ENCODE measurements around the gene USP2.
"Not testable (repeated sequence)": the region's sequence is repeated elsewhere in the genome, so short reads cannot be mapped to it uniquely, and the experiment has no call there.

USP2 gene

GRCh38 chr11:119384332-119384731 is 2.8 kb upstream of the USP2 start:
- no peaks in the 10 kb centered on the region for H3K9me3 ChIP-seq (ENCODE audit: control insufficient read depth, low read depth, low read length)
- no peak overlapping the region for H3K27ac ChIP-seq (ENCODE audit: low read length)
- no peak overlapping the region for H3K9ac ChIP-seq (ENCODE audit: low read length)
- H3K4me1 ChIP-seq (ENCODE audit: control insufficient read depth, low read depth, low read length) = peaks cover 10% of the 10 kb centered on the region
- H3K36me3 ChIP-seq (ENCODE audit: control insufficient read depth, low read depth, low read length) = no peaks in the 10 kb centered on the region
- peaks cover 14% of the 10 kb centered on the region for H3K27me3 ChIP-seq (ENCODE audit: control insufficient read depth, insufficient read depth, low read length)
- no peak overlapping the region for H3K4me3 ChIP-seq (ENCODE audit: low read length)

DNA sequence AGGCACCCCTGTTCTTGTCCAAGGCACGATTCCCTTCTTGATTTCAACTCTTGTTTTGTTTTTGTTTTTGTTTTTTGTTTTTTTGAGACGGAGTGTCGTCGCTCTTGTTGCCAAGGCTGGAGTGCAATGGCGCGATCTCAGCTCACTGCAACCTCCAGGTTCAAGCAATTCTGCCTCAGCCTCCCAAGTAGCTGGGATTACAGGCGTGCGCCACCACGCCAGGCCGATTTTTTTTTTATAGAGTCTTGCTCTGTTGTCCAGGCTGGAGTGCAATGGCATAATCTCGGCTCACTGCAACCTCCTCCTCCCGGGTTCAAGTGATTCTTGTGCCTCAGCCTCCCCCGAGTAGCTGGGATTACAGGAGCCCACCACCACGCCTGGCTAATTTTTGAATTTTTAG is 1.0 kb upstream of the USP2 start:
- H3K9ac ChIP-seq (ENCODE audit: low read length); H3K27ac ChIP-seq (ENCODE audit: low read length); H3K9me3 ChIP-seq (ENCODE audit: control insufficient read depth, low read depth, low read length); H3K36me3 ChIP-seq (ENCODE audit: control insufficient read depth, low read depth, low read length): not testable (repeated sequence)
- Histone ChIP-seq H3K4me3 (ENCODE audit: low read length) (peak overlapping the region; percentile 84), H3K4me1 (ENCODE audit: control insufficient read depth, low read depth, low read length) (peaks cover 27% of the 10 kb centered on the region), H3K27me3 (ENCODE audit: control insufficient read depth, insufficient read depth, low read length) (peaks cover 14% of the 10 kb centered on the region)

DNA sequence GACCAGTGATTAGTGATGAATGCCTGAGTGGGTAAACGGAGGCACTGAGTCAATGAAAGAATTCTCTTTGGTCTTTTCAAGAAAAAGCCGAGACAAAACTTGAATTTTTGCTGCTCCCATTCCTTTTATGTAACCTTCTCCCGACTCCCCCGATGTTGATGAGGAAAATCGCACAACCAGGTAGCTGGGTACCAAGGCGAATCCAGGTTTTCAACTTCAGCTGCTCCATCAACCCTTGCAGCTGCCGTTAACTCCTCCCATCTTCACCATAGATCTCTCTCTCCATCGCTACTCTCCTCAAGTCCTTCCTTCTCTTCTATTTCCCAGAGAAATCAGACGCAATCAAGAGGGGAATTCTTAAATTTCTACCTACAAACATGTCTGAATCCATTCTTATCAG is 611 bp upstream of the USP2 start:
- Histone ChIP-seq H3K4me1 (ENCODE audit: control insufficient read depth, low read depth, low read length) (peaks cover 29% of the 10 kb centered on the region), H3K9ac (ENCODE audit: low read length) (peak overlapping the region; percentile 55), H3K27ac (ENCODE audit: low read length) (no peak overlapping the region), H3K27me3 (ENCODE audit: control insufficient read depth, insufficient read depth, low read length) (peaks cover 14% of the 10 kb centered on the region), H3K36me3 (ENCODE audit: control insufficient read depth, low read depth, low read length) (no peaks in the 10 kb centered on the region), H3K9me3 (ENCODE audit: control insufficient read depth, low read depth, low read length) (no peaks in the 10 kb centered on the region), H3K4me3 (ENCODE audit: low read length) (peak overlapping the region; percentile 84)

GRCh38 chr11:119380827-119381180 is 686 bp downstream of the USP2 start:
- H3K9ac ChIP-seq (ENCODE audit: low read length) = no peak overlapping the region
- peaks cover 37% of the 10 kb centered on the region for H3K4me1 ChIP-seq (ENCODE audit: control insufficient read depth, low read depth, low read length)
- H3K27ac ChIP-seq (ENCODE audit: low read length) = no peak overlapping the region
- peaks cover 14% of the 10 kb centered on the region for H3K27me3 ChIP-seq (ENCODE audit: control insufficient read depth, insufficient read depth, low read length)
- no peaks in the 10 kb centered on the region for H3K9me3 ChIP-seq (ENCODE audit: control insufficient read depth, low read depth, low read length)
- no peaks in the 10 kb centered on the region for H3K36me3 ChIP-seq (ENCODE audit: control insufficient read depth, low read depth, low read length)
- H3K4me3 ChIP-seq (ENCODE audit: low read length) = peak overlapping the region; percentile 84

GRCh38 chr11:119380160-119380826 is 1.2 kb downstream of the USP2 start:
- no peaks in the 10 kb centered on the region for H3K9me3 ChIP-seq (ENCODE audit: control insufficient read depth, low read depth, low read length)
- H3K4me3 ChIP-seq (ENCODE audit: low read length) = peak overlapping the region; percentile 84
- no peak overlapping the region for H3K27ac ChIP-seq (ENCODE audit: low read length)
- H3K4me1 ChIP-seq (ENCODE audit: control insufficient read depth, low read depth, low read length) = peaks cover 42% of the 10 kb centered on the region
- peaks cover 14% of the 10 kb centered on the region for H3K27me3 ChIP-seq (ENCODE audit: control insufficient read depth, insufficient read depth, low read length)
- H3K9ac ChIP-seq (ENCODE audit: low read length) = no peak overlapping the region
- no peaks in the 10 kb centered on the region for H3K36me3 ChIP-seq (ENCODE audit: control insufficient read depth, low read depth, low read length)

DNA sequence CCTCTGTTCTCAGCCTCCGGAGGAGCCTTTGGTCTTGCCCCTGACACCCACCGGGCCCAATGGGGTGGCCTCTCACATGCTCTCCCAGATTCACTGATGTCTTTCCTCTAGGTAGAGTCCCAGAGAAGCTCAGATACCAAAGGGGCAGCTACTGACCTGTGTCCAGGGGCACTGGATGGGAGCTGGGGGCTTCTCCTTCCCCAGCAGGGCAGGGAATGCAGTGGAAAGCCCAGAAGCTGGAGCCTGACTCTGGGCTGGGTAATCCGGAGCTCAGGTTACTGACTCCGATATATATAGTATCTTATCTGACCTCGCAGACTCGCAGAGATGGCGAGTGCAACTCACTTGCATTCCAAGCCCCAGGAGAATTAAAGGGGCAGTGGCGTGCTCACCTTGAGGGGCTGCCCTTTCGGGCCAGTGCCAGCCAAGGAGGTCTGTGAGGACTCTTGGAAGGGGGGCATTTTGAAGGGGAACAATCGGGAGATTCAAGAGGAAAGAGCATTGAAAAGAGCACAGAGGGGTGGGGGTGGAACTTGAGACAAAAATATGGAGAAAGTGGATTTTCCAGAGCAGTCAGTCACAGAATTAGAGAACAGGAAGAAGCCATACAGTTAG is 2.5 kb downstream of the USP2 start:
- Histone ChIP-seq H3K4me3 (ENCODE audit: low read length) (peak overlapping the region; percentile 21), H3K27me3 (ENCODE audit: control insufficient read depth, insufficient read depth, low read length) (peaks cover 14% of the 10 kb centered on the region), H3K36me3 (ENCODE audit: control insufficient read depth, low read depth, low read length) (no peaks in the 10 kb centered on the region), H3K9ac (ENCODE audit: low read length) (no peak overlapping the region), H3K9me3 (ENCODE audit: control insufficient read depth, low read depth, low read length) (no peaks in the 10 kb centered on the region), H3K4me1 (ENCODE audit: control insufficient read depth, low read depth, low read length) (peaks cover 53% of the 10 kb centered on the region), H3K27ac (ENCODE audit: low read length) (no peak overlapping the region)

GRCh38 chr11:119377961-119378667 is 3.4 kb downstream of the USP2 start:
- no peak overlapping the region for H3K9ac ChIP-seq (ENCODE audit: low read length)
- H3K4me1 ChIP-seq (ENCODE audit: control insufficient read depth, low read depth, low read length) = peaks cover 53% of the 10 kb centered on the region
- H3K9me3 ChIP-seq (ENCODE audit: control insufficient read depth, low read depth, low read length) = no peaks in the 10 kb centered on the region
- H3K36me3 ChIP-seq (ENCODE audit: control insufficient read depth, low read depth, low read length) = no peaks in the 10 kb centered on the region
- no peak overlapping the region for H3K27ac ChIP-seq (ENCODE audit: low read length)
- H3K27me3 ChIP-seq (ENCODE audit: control insufficient read depth, insufficient read depth, low read length) = peaks cover 14% of the 10 kb centered on the region
- peak overlapping the region; percentile 23 for H3K4me3 ChIP-seq (ENCODE audit: low read length)

GRCh38 chr11:119377112-119377901 is 4.2 kb downstream of the USP2 start:
- Histone ChIP-seq H3K36me3 (ENCODE audit: control insufficient read depth, low read depth, low read length) (no peaks in the 10 kb centered on the region), H3K4me3 (ENCODE audit: low read length) (no peak overlapping the region), H3K9me3 (ENCODE audit: control insufficient read depth, low read depth, low read length) (no peaks in the 10 kb centered on the region), H3K4me1 (ENCODE audit: control insufficient read depth, low read depth, low read length) (peaks cover 53% of the 10 kb centered on the region), H3K27ac (ENCODE audit: low read length) (no peak overlapping the region), H3K9ac (ENCODE audit: low read length) (no peak overlapping the region), H3K27me3 (ENCODE audit: control insufficient read depth, insufficient read depth, low read length) (peaks cover 14% of the 10 kb centered on the region)

DNA sequence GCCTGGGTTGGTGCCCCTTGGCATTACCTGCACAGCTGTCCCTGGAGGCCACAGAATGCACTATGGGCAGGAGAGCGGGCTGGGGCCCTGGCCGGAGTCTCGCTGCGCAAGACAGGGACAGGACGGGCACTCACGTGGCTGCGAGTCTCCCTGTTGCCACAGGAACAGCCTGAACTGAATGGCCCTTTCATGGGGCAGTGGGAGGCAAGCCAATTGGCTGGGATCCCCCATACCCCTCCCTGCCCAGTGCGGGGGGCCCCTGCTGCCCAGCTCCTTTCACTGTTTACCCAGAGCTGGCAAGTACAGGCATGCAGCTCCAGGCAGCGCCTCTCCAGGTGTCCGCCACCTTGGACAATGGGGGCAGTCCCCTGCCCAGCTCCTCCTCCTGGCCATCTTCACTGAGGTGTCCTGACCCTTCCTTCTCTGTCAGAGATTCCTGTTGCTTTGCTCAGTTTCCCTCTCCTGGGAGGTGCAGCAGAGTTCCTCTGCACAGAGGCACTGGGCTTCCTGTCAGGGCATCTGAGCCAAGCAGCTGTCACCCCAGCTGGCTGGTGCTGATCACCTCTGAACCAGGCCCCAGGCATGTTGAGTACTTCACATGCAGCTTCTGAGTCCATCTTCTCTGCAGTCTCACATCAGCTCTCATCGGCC is 5.2 kb downstream of the USP2 start:
- Histone ChIP-seq H3K36me3 (ENCODE audit: control insufficient read depth, low read depth, low read length) (no peaks in the 10 kb centered on the region), H3K9ac (ENCODE audit: low read length) (no peak overlapping the region), H3K27me3 (ENCODE audit: control insufficient read depth, insufficient read depth, low read length) (peaks cover 14% of the 10 kb centered on the region), H3K9me3 (ENCODE audit: control insufficient read depth, low read depth, low read length) (no peaks in the 10 kb centered on the region), H3K27ac (ENCODE audit: low read length) (no peak overlapping the region), H3K4me1 (ENCODE audit: control insufficient read depth, low read depth, low read length) (peaks cover 53% of the 10 kb centered on the region), H3K4me3 (ENCODE audit: low read length) (no peak overlapping the region)

DNA sequence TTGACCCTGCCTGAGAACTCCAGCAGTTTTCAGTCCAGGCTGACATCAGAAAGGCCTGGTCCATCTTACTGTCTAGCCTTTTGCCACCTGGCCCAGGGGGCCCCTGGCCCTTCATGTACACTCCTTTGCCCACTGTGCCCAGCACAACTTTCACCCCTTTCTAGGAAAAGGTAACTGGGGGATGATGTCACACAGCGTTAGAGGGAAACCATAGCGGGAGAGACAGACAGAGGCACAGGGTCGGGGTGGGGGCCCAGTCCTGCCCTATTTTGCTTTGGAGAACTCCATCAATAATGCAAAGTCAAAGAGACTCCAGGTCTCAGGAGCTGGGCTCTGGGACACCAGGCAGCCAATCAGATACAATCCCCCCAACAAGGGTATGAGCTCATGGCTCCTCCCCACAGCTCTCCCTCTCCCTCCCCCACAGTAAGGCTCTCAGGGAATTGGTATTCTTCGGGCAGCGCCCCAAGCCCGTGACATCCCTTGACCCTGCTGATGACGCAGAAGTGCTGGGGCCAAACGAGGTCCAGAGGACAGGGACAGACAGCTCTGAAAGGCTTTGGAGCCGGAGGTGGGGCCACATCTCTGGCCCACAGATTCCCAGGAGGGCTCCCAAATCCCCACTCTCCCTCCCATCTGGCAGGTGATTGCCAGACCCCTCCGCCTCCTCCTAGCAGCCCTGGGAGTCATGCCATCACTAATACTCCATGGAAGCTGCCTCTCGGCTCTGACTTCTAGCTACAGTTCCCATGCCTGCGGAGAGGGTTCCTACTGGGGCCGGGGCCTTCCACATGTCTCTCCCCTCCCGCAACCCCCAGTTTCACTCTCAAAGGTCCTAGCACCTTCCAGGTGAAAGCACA is 5.9 kb downstream of the USP2 start:
- no peak overlapping the region for H3K27ac ChIP-seq (ENCODE audit: low read length)
- H3K36me3 ChIP-seq (ENCODE audit: control insufficient read depth, low read depth, low read length) = no peaks in the 10 kb centered on the region
- peaks cover 7% of the 10 kb centered on the region for H3K27me3 ChIP-seq (ENCODE audit: control insufficient read depth, insufficient read depth, low read length)
- H3K9me3 ChIP-seq (ENCODE audit: control insufficient read depth, low read depth, low read length) = no peaks in the 10 kb centered on the region
- peaks cover 50% of the 10 kb centered on the region for H3K4me1 ChIP-seq (ENCODE audit: control insufficient read depth, low read depth, low read length)
- no peak overlapping the region for H3K9ac ChIP-seq (ENCODE audit: low read length)
- H3K4me3 ChIP-seq (ENCODE audit: low read length) = no peak overlapping the region

Data from iPS-18a (cell line).